IPS-18a (cell line): ENCODE data around the gene TBCD.
"Not testable (repeated sequence)": the region's sequence is repeated elsewhere in the genome, so short reads cannot be mapped to it uniquely, and the experiment has no call there.

Source experiments
- H3K27ac ChIP-seq: one replicate; pipeline ENCODE4 v1.5.1; 2013; ENCODE audit warnings: low read length
- H3K27me3 ChIP-seq: one replicate; pipeline ENCODE4 v1.6.1; 2013; ENCODE audit warnings: mild to moderate bottlenecking, low read length; ENCODE audit not compliant: control insufficient read depth, insufficient read depth
- H3K36me3 ChIP-seq: one replicate; pipeline ENCODE4 v1.6.1; 2013; ENCODE audit warnings: low read depth, low read length; ENCODE audit not compliant: control insufficient read depth
- H3K4me1 ChIP-seq: one replicate; pipeline ENCODE4 v1.6.1; 2013; ENCODE audit warnings: low read depth, low read length; ENCODE audit not compliant: control insufficient read depth
- H3K4me3 ChIP-seq: one replicate; pipeline ENCODE4 v1.5.1; 2013; ENCODE audit warnings: low read length
- H3K9ac ChIP-seq: one replicate; pipeline ENCODE4 v1.6.1; 2013; ENCODE audit warnings: mild to moderate bottlenecking, low read length, moderate library complexity
- H3K9me3 ChIP-seq: one replicate; pipeline ENCODE4 v1.6.1; 2013; ENCODE audit warnings: low read depth, low read length; ENCODE audit not compliant: control insufficient read depth

TBCD gene

GRCh38 chr17:82949984-82950383 lies 198.1 kb downstream of the TBCD start:
- no peaks in the 10 kb centered on the region for H3K4me1 ChIP-seq
- H3K9me3 ChIP-seq, result peaks cover 67% of the 10 kb centered on the region
- H3K36me3 ChIP-seq, result no peaks in the 10 kb centered on the region
- no peak overlapping the region for H3K27ac ChIP-seq
- H3K9ac ChIP-seq, result no peak overlapping the region
- no peaks in the 10 kb centered on the region for H3K27me3 ChIP-seq
- no peak overlapping the region for H3K4me3 ChIP-seq

GRCh38 chr17:82950525-82951102 lies 198.7 kb downstream of the TBCD start:
- Histone ChIP-seq H3K27me3 (no peaks in the 10 kb centered on the region), H3K9me3 (peaks cover 62% of the 10 kb centered on the region), H3K9ac (no peak overlapping the region), H3K27ac (no peak overlapping the region), H3K4me3 (no peak overlapping the region), H3K4me1 (no peaks in the 10 kb centered on the region), H3K36me3 (no peaks in the 10 kb centered on the region)

DNA sequence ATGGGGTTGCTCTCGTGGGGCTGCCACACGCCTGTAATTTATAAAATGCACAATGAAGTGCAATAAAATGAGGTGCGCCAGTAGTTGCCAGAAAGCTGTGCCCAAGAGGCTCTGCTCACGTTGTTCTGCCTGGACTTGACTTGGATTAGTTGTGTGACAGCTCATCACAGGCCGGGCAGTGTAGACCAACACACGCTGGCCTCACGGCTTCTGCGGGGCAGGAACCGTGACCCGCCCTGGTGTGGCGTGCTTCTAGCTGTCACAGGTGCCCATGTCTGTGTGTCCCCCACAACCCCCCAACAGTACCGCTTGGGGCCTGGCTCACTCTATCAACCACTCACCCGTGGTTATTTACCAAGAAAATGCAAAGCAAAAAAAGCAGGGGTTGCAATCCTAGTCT lies 200.2 kb downstream of the TBCD start:
- no peak overlapping the region for H3K4me3 ChIP-seq
- no peak overlapping the region for H3K9ac ChIP-seq
- H3K36me3 ChIP-seq, result no peaks in the 10 kb centered on the region
- H3K27ac ChIP-seq, result no peak overlapping the region
- no peaks in the 10 kb centered on the region for H3K27me3 ChIP-seq
- no peaks in the 10 kb centered on the region for H3K4me1 ChIP-seq
- peaks cover 54% of the 10 kb centered on the region for H3K9me3 ChIP-seq

DNA sequence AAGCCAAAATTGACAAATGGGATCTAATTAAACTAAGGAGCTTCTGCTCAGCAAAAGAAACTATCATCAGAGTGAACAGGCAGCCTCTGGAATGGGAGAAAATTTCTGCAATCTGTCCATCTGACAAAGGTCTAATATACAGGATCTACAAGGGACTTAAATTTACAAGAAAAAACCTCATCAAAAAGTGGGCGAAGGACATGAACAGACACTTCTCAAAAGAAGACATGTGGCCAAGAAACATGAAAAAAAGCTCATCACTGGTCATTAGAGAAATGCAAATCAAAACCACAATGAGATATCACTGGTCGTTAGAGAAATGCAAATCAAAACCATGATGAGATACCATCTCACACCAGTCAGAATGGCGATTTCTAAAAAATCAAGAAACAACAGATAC lies 203.2 kb downstream of the TBCD start:
- H3K27ac ChIP-seq, H3K4me3 ChIP-seq, H3K9ac ChIP-seq, H3K4me1 ChIP-seq, H3K27me3 ChIP-seq, H3K36me3 ChIP-seq: not testable (repeated sequence)
- H3K9me3 ChIP-seq, result peaks cover 27% of the 10 kb centered on the region

- H3K27ac ChIP-seq, H3K36me3 ChIP-seq, H3K27me3 ChIP-seq, H3K4me3 ChIP-seq, H3K4me1 ChIP-seq, H3K9ac ChIP-seq: not testable (repeated sequence)
- H3K9me3 ChIP-seq, result peaks cover 22% of the 10 kb centered on the region
Measured at GRCh38 chr17:82955627-82956026, 203.8 kb downstream of the TBCD start.

DNA sequence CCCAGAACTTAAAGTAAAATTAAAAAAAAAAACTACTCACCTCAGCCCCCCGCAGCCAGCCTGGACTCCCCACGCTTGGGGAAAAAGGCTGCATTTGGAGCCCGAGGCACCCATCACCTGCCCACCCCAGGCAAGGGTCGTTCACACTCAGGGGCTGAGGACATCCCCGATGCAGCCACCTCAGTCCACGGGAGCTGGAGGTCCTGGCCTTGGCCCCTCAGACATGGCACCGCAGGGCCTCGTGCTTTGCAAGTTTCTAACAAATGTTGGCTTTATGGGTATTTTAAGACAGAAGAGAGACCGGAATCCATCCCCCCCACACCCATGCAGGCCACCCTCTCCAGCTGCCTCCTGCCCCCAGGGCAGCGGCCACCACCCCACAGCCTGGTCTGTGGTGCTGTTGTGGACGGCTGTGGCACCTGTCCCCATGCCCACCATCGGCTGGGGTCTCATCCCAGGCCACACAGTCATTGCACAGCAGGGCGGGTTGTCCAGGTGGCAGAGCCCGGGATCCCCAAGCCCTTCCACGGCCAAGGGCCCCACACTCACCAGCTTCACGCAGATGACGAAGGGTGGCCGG lies 204.4 kb downstream of the TBCD start:
- no peak overlapping the region for H3K4me3 ChIP-seq
- peaks cover 4% of the 10 kb centered on the region for H3K36me3 ChIP-seq
- H3K9me3 ChIP-seq, result peaks cover 16% of the 10 kb centered on the region
- H3K27ac ChIP-seq, result no peak overlapping the region
- H3K4me1 ChIP-seq, result no peaks in the 10 kb centered on the region
- H3K27me3 ChIP-seq, result no peaks in the 10 kb centered on the region
- H3K9ac ChIP-seq, result no peak overlapping the region

GRCh38 chr17:82956726-82957468 lies 205.0 kb downstream of the TBCD start:
- no peak overlapping the region for H3K4me3 ChIP-seq
- H3K9me3 ChIP-seq, result peaks cover 16% of the 10 kb centered on the region
- H3K36me3 ChIP-seq, result peaks cover 4% of the 10 kb centered on the region
- no peak overlapping the region for H3K27ac ChIP-seq
- no peaks in the 10 kb centered on the region for H3K27me3 ChIP-seq
- no peaks in the 10 kb centered on the region for H3K4me1 ChIP-seq
- H3K9ac ChIP-seq, result no peak overlapping the region

DNA sequence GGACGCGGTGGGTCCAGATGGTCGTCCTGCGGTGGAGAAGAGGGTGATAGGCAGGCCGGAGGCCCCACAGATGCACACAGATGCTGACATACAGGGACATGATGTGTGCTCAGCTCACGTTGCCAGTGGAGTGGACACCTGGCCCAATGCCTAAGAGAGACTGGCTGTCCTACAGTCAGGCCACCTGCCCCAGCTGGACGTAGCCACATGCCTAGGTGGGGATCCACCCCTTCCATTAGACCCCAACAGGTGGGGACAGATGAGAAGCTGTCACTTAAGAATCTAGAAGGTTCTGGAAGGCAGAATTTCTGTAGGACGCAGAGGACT lies 205.6 kb downstream of the TBCD start:
- Histone ChIP-seq H3K9ac (no peak overlapping the region), H3K36me3 (peaks cover 4% of the 10 kb centered on the region), H3K27ac (no peak overlapping the region), H3K4me1 (no peaks in the 10 kb centered on the region), H3K4me3 (no peak overlapping the region), H3K9me3 (peaks cover 16% of the 10 kb centered on the region), H3K27me3 (no peaks in the 10 kb centered on the region)

DNA sequence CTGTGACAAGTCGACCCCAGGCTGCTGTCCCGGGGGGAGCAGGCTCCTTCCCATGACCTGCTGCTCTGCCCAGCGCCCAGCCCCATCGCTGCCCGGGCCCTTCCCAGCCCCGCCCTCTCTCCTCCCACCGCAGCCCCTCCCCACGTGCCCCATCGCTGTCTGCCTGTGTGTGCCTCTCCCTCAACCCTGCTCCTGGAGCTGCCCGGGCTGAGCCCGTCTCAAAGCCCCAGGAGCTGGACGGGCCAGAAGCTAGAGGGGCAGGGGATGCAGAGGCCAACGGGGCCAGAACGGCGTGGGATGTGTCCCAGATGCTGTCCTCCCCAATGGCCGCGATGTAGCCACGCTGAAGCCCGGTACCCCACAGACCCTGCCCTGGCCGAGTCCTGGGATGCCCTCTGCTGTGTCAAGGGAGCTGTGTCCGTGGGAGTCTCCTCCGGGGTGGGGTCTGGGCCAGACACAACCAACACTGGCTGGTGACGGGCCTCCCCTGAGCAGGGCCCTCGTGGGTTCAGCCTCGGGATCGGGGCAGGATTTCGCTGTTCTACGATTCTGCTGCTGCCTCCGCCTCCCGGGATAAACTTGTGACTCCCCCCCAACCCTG lies 206.2 kb downstream of the TBCD start:
- no peak overlapping the region for H3K9ac ChIP-seq
- no peaks in the 10 kb centered on the region for H3K27me3 ChIP-seq
- peaks cover 11% of the 10 kb centered on the region for H3K9me3 ChIP-seq
- no peak overlapping the region for H3K27ac ChIP-seq
- H3K36me3 ChIP-seq, result peaks cover 4% of the 10 kb centered on the region
- peaks cover 3% of the 10 kb centered on the region for H3K4me1 ChIP-seq
- no peak overlapping the region for H3K4me3 ChIP-seq

DNA sequence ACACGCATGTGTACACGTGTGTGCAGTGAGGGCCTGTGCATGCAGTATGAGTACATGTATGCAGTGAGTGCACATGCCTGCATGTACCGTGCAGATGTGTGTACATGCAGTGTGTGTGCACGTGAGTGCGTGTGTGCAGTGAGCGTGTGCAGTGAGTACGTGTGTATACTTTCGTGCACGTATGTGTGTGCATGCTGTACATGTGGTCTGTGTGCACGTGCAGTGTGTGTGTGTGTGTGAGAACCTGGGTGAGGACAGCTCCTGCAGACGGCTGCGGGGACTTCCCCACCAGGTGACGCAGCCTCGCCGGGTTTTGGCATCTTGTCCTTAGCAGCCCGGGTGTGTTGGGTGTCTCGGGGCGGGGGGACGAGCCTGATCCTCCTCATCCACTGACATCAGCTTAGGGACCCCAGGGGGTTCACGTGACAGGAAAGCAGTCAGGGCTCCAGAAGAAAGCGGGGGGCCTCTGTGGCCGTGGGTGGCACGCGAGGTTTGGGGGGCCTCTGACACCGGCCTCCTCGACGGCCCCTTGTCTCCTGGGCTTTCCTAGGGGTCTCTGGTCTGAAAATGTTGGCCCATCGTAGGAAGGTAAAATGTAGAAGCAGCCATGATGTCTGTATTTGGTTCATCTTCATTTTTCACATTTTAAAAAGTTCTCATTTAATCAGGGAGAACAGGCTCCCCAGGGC lies 207.5 kb downstream of the TBCD start:
- Histone ChIP-seq H3K27ac (no peak overlapping the region), H3K9ac (no peak overlapping the region), H3K27me3 (no peaks in the 10 kb centered on the region), H3K36me3 (peaks cover 4% of the 10 kb centered on the region), H3K9me3 (peaks cover 4% of the 10 kb centered on the region), H3K4me1 (peaks cover 8% of the 10 kb centered on the region), H3K4me3 (no peak overlapping the region)

GRCh38 chr17:82959990-82960418 lies 208.1 kb downstream of the TBCD start:
- no peak overlapping the region for H3K9ac ChIP-seq
- peaks cover 4% of the 10 kb centered on the region for H3K36me3 ChIP-seq
- no peaks in the 10 kb centered on the region for H3K27me3 ChIP-seq
- H3K9me3 ChIP-seq, result peaks cover under 1% of the 10 kb centered on the region
- H3K4me1 ChIP-seq, result peaks cover 8% of the 10 kb centered on the region
- no peak overlapping the region for H3K27ac ChIP-seq
- no peak overlapping the region for H3K4me3 ChIP-seq
